ENCODE results near the gene SPOP. TPM values are rescaled to one million over a fixed set of nuclear protein-coding genes. Genes with fewer than 3 reads are reported as not detected.
"Not testable (repeated sequence)": the region's sequence is repeated elsewhere in the genome, so short reads cannot be mapped to it uniquely, and the experiment has no call there.

SPOP gene
- total RNA-seq, 1 experiment from 2014 or later = 53.4 TPM

- TF ChIP-seq EZH2 (IDR thresholded peaks at IDR 0.05; ENCODE audit: borderline replicate concordance, low read depth, low read length, poor library complexity, severe bottlenecking) (no peak), CTCF (conservative IDR thresholded peaks at IDR 0.05; ENCODE audit: low read depth, low read length) (no peak)
- Histone ChIP-seq H3K9me3 (ENCODE audit: low read depth, low read length, poor library complexity, severe bottlenecking) (no peaks in the 10 kb centered on the region), H3K4me3 (ENCODE audit: low read depth, low read length, poor library complexity, severe bottlenecking) (no peak overlapping the region), H3K36me3 (ENCODE audit: insufficient read depth, low read length, poor library complexity, severe bottlenecking) (no peaks in the 10 kb centered on the region), H3K4me1 (ENCODE audit: insufficient read depth, low read length, poor library complexity, severe bottlenecking) (peaks cover 7% of the 10 kb centered on the region), H3K27ac (ENCODE audit: low read depth, low read length, poor library complexity, severe bottlenecking) (no peak overlapping the region), H3K27me3 (replicated peaks; ENCODE audit: insufficient read depth, low read depth, low read length, poor library complexity) (no peaks in the 10 kb centered on the region)
- CTCF ChIA-PET = no interaction called here
- no peak for DNase-seq (ENCODE audit: low spot score)
- intact Hi-C loops (cut with micrococcal nuclease; ENCODE audit: unreplicated experiment) = no loop called here
- POLR2A ChIA-PET (ENCODE audit: low non-redundant PET) = no interaction called here
- BruUV-seq (replicated peaks) = no TSS peak
These were observed 21.6 kb downstream of the SPOP start for GRCh38 chr17:49656247-49656646.

GRCh38 chr17:49647256-49647585, 30.7 kb downstream of the SPOP start:
- no peak for TF ChIP-seq CTCF (conservative IDR thresholded peaks at IDR 0.05; ENCODE audit: low read depth, low read length)
- no peak for TF ChIP-seq EZH2 (IDR thresholded peaks at IDR 0.05; ENCODE audit: borderline replicate concordance, low read depth, low read length, poor library complexity, severe bottlenecking)
- no peaks in the 10 kb centered on the region for H3K9me3 ChIP-seq (ENCODE audit: low read depth, low read length, poor library complexity, severe bottlenecking)
- no peaks in the 10 kb centered on the region for H3K36me3 ChIP-seq (ENCODE audit: insufficient read depth, low read length, poor library complexity, severe bottlenecking)
- no peaks in the 10 kb centered on the region for H3K27me3 ChIP-seq (replicated peaks; ENCODE audit: insufficient read depth, low read depth, low read length, poor library complexity)
- ChIA-PET POLR2A (ENCODE audit: low non-redundant PET) (no interaction called here), CTCF (no interaction called here)
- H3K27ac ChIP-seq (ENCODE audit: low read depth, low read length, poor library complexity, severe bottlenecking) = no peak overlapping the region
- no peak for DNase-seq (ENCODE audit: low spot score)
- intact Hi-C loops (cut with micrococcal nuclease; ENCODE audit: unreplicated experiment) = no loop called here
- H3K4me1 ChIP-seq (ENCODE audit: insufficient read depth, low read length, poor library complexity, severe bottlenecking) = no peaks in the 10 kb centered on the region
- BruUV-seq (replicated peaks) = no TSS peak
- no peak overlapping the region for H3K4me3 ChIP-seq (ENCODE audit: low read depth, low read length, poor library complexity, severe bottlenecking)

GRCh38 chr17:49646391-49647255, 31.3 kb downstream of the SPOP start:
- Histone ChIP-seq H3K27ac (ENCODE audit: low read depth, low read length, poor library complexity, severe bottlenecking) (no peak overlapping the region), H3K27me3 (replicated peaks; ENCODE audit: insufficient read depth, low read depth, low read length, poor library complexity) (no peaks in the 10 kb centered on the region), H3K4me1 (ENCODE audit: insufficient read depth, low read length, poor library complexity, severe bottlenecking) (no peaks in the 10 kb centered on the region), H3K4me3 (ENCODE audit: low read depth, low read length, poor library complexity, severe bottlenecking) (no peak overlapping the region), H3K36me3 (ENCODE audit: insufficient read depth, low read length, poor library complexity, severe bottlenecking) (no peaks in the 10 kb centered on the region), H3K9me3 (ENCODE audit: low read depth, low read length, poor library complexity, severe bottlenecking) (no peaks in the 10 kb centered on the region)
- POLR2A ChIA-PET (ENCODE audit: low non-redundant PET) = interaction anchor here (0.6 kb wide), 1 partner anchor 31 kb away, joined by 9 read pairs; no protein-coding TSS in a partner anchor
- peak; percentile 4 for DNase-seq (ENCODE audit: low spot score)
- TF ChIP-seq CTCF (conservative IDR thresholded peaks at IDR 0.05; ENCODE audit: low read depth, low read length) (no peak), EZH2 (IDR thresholded peaks at IDR 0.05; ENCODE audit: borderline replicate concordance, low read depth, low read length, poor library complexity, severe bottlenecking) (no peak)
- CTCF ChIA-PET = interaction anchor here (0.6 kb wide), 1 partner anchor 69 kb away, joined by 3 read pairs; no protein-coding TSS in a partner anchor
- intact Hi-C loops (cut with micrococcal nuclease; ENCODE audit: unreplicated experiment) = no loop called here
- BruUV-seq (replicated peaks) = no TSS peak

- H3K36me3 ChIP-seq (ENCODE audit: insufficient read depth, low read length, poor library complexity, severe bottlenecking); BruUV-seq (replicated peaks); H3K27me3 ChIP-seq (replicated peaks; ENCODE audit: insufficient read depth, low read depth, low read length, poor library complexity); H3K4me1 ChIP-seq (ENCODE audit: insufficient read depth, low read length, poor library complexity, severe bottlenecking); H3K4me3 ChIP-seq (ENCODE audit: low read depth, low read length, poor library complexity, severe bottlenecking); intact Hi-C loops (cut with micrococcal nuclease; ENCODE audit: unreplicated experiment); H3K9me3 ChIP-seq (ENCODE audit: low read depth, low read length, poor library complexity, severe bottlenecking); DNase-seq (ENCODE audit: low spot score); H3K27ac ChIP-seq (ENCODE audit: low read depth, low read length, poor library complexity, severe bottlenecking): not testable (repeated sequence)
- CTCF ChIA-PET = interaction anchor here (0.6 kb wide), 1 partner anchor 69 kb away, joined by 3 read pairs; no protein-coding TSS in a partner anchor
- POLR2A ChIA-PET (ENCODE audit: low non-redundant PET) = interaction anchor here (0.6 kb wide), 1 partner anchor 31 kb away, joined by 9 read pairs; no protein-coding TSS in a partner anchor
These were observed 31.9 kb downstream of the SPOP start for GRCh38 chr17:49646056-49646390.

All from A673 (cell line).